Ovary (tissue), 9 donors: ENCODE data around the gene ACY1. TPM values are rescaled to one million over a fixed set of nuclear protein-coding genes. Genes with fewer than 3 reads are reported as not detected.

Source experiments
- DNase-seq, 5 donors: peaks; one replicate each; pipeline ENCODE4 v3.0.0-alpha.2; 2019 to 2020
- H3K27ac ChIP-seq, 2 donors: fragments of 200-600 bp; one replicate each; pipeline versions ENCODE4 v1.5.1 to v1.8.0; 2019 to 2022
- H3K27me3 ChIP-seq: fragments of 200-600 bp; one replicate; pipeline ENCODE4 v1.8.0; 2022
- H3K36me3 ChIP-seq: fragments of 200-600 bp; sonication (generic); one replicate; pipeline ENCODE4 v1.5.1; 2019
- H3K4me1 ChIP-seq: one replicate; pipeline ENCODE4 v1.8.1; 2013; ENCODE audit warnings: mild to moderate bottlenecking, moderate library complexity; ENCODE audit not compliant: insufficient read depth
- H3K4me3 ChIP-seq: fragments of 200-600 bp; sonication (generic); one replicate; pipeline ENCODE4 v1.5.1; 2017
- H3K9me3 ChIP-seq, 2 donors: fragments of 200-600 bp in 1 of 2; sonication (generic) in 1 of 2; one replicate each; pipeline versions ENCODE4 v1.5.1 to v1.8.1; 2013 to 2019; ENCODE audit warnings: mild to moderate bottlenecking in 1 of 2, moderate library complexity in 1 of 2
- CTCF ChIP-seq, 3 donors: fragments of 450-650 bp in 2 of 3; fragments of 200-600 bp in 1 of 3; IDR thresholded peaks; one replicate each; pipeline versions ENCODE4 v1.5.1 to v1.8.0; 2016 to 2022; ENCODE audit warnings: antibody characterized with exemption in 3 of 3, mild to moderate bottlenecking in 1 of 3
- EP300 ChIP-seq: sonication (generic); formaldehyde crosslinking; IDR thresholded peaks from one replicate; pipeline ENCODE4 v1.6.1; 2017; ENCODE audit warnings: antibody characterized with exemption
- POLR2A ChIP-seq: fragments of 450-650 bp; IDR thresholded peaks from one replicate; pipeline ENCODE4 v1.6.1; 2017; ENCODE audit warnings: antibody characterized with exemption, mild to moderate bottlenecking, moderate library complexity
- WGBS, 3 donors: extraction: QIAGEN DNeasy Blood & Tissue Kit in 1 of 3; methylation state at CpG; one replicate each; pipeline versions ENCODE4 v1.1.5 to v1.1.7; 2013 to 2017; 5-methylcytosine and 5-hydroxymethylcytosine counted together
- intact Hi-C, 4 donors: fragments of 100-400 bp; cut with DNase I; formaldehyde crosslinking; loops; one replicate each; pipeline versions ENCODE4 v1.11.0 to v1.15.1; 2022 to 2023
- polyA plus RNA-seq, 2 donors: library from polyadenylated mRNA; stranded (reverse); fragments of 200-250 nt in 1 of 2; fragments of 350-450 nt in 1 of 2; fragmentation: Illumina TruSeq in 1 of 2; extraction: RNeasy Lipid Tissue Mini Kit (QIAGEN cat#74804) in 1 of 2; gene quantifications; one replicate each; pipeline ENCODE4 v1.2.3, GENCODE V29; 2013 to 2014
- total RNA-seq, 7 donors: library from RNA; depleted of rRNA in 2 of 7; stranded (reverse); fragments of >200 nt in 2 of 7; fragmentation: NEBNext Ultra II Directional in 3 of 7; extraction: Animal tissue kit (Norgen Biotek cat#: 25700) in 3 of 7; gene quantifications; one replicate each; pipeline versions ENCODE4 v1.1.0 to v1.2.4, GENCODE V29; 2016 to 2023
- donor health status: DM: no; HTN: no; CAD: no; lungs with moderate emphysema.
- donor health status: DM: no; HTN: no; CAD: no.
- donor health status: Bipolar disorder and iron deficiency.
- donor health status: DM: yes; HTN: yes; CAD: no.
- donor health status: DM: no; HTN: no; CAD: no.
- donor health status: DM: yes; HTN: yes; CAD: no.

Gene ACY1
- total and polyA plus RNA-seq, 9 donors, result 8.4 to 27.4 (median 14.7) TPM

- H3K27ac ChIP-seq, result no peak overlapping the region
- no peak for DNase-seq
- no peaks in the 10 kb centered on the region for H3K9me3 ChIP-seq
- no peaks in the 10 kb centered on the region for H3K4me1 ChIP-seq
- WGBS, 3 donors, result 62 to 70% (median 66%) methylated on average over 20 of the region's 20 CpGs
- H3K36me3 ChIP-seq, result no peaks in the 10 kb centered on the region
- intact Hi-C loops, result no loop called here
- H3K4me3 ChIP-seq, result no peak overlapping the region
- TF ChIP-seq EP300, result no peak
- no peak for TF ChIP-seq CTCF (IDR thresholded peaks at IDR 0.05)
- no peak for TF ChIP-seq POLR2A
- no peaks in the 10 kb centered on the region for H3K27me3 ChIP-seq
These were observed 39.2 kb downstream of the ACY1 start for GRCh38 chr3:52022323-52023100.

- TF ChIP-seq POLR2A (no peak), EP300 (no peak), CTCF (IDR thresholded peaks at IDR 0.05) (no peak)
- no peak overlapping the region for H3K4me3 ChIP-seq
- H3K27me3 ChIP-seq, result no peaks in the 10 kb centered on the region
- intact Hi-C loops, result no loop called here
- no peak for DNase-seq
- WGBS, 3 donors, result 85 to 94% (median 85%) methylated on average over 3 of the region's 3 CpGs
- no peaks in the 10 kb centered on the region for H3K9me3 ChIP-seq
- H3K36me3 ChIP-seq, result no peaks in the 10 kb centered on the region
- no peaks in the 10 kb centered on the region for H3K4me1 ChIP-seq
- H3K27ac ChIP-seq, result no peak overlapping the region
These were observed 39.9 kb downstream of the ACY1 start for GRCh38 chr3:52023101-52023770.

GRCh38 chr3:52023860-52024764, 40.8 kb downstream of the ACY1 start:
- Histone ChIP-seq H3K36me3 (no peaks in the 10 kb centered on the region), H3K9me3 (no peaks in the 10 kb centered on the region), H3K27me3 (no peaks in the 10 kb centered on the region), H3K4me1 (no peaks in the 10 kb centered on the region), H3K4me3 (no peak overlapping the region), H3K27ac (no peak overlapping the region)
- TF ChIP-seq CTCF (IDR thresholded peaks at IDR 0.05) (no peak), EP300 (no peak), POLR2A (no peak)
- no peak for DNase-seq
- 61 to 75% (median 73%) methylated on average over 8 of the region's 8 CpGs for WGBS, 3 donors
- intact Hi-C loops, result no loop called here

- Histone ChIP-seq H3K4me1 (no peaks in the 10 kb centered on the region), H3K27ac (no peak overlapping the region), H3K4me3 (no peak overlapping the region), H3K36me3 (no peaks in the 10 kb centered on the region), H3K9me3 (no peaks in the 10 kb centered on the region), H3K27me3 (no peaks in the 10 kb centered on the region)
- WGBS, 3 donors, result 82 to 85% (median 83%) methylated on average over 6 of the region's 6 CpGs
- TF ChIP-seq EP300, result no peak
- TF ChIP-seq CTCF (IDR thresholded peaks at IDR 0.05), result no peak
- no peak for TF ChIP-seq POLR2A
- DNase-seq, result no peak
- intact Hi-C loops, result no loop called here
These were observed 41.6 kb downstream of the ACY1 start for GRCh38 chr3:52024765-52025452.
